Stimulated activated CD8-positive, alpha-beta memory T cell treated with anti-CD3 and anti-CD28 coated beads, Interleukin-12 subunit alpha, Interleukin-12 subunit beta, amount 100 ng/mL, for 1 hour (primary cell): Measurements from ENCODE around the gene TTLL9.

ENCODE experiments used
- DNase-seq: peaks from one replicate; pipeline ENCODE4 v3.0.0-alpha.2; 2020; ENCODE audit warnings: low read depth

TTLL9 gene

GRCh38 chr20:31879143-31879987, 8.9 kb downstream of the TTLL9 start:
- peak; percentile 55 for DNase-seq

GRCh38 chr20:31881945-31882344, 11.5 kb downstream of the TTLL9 start:
- no peak for DNase-seq

GRCh38 chr20:31883829-31884228, 13.4 kb downstream of the TTLL9 start:
- no peak for DNase-seq

GRCh38 chr20:31890646-31891045, 20.2 kb downstream of the TTLL9 start:
- DNase-seq: no peak

GRCh38 chr20:31894980-31895675, 24.7 kb downstream of the TTLL9 start:
- no peak for DNase-seq

- no peak for DNase-seq
Observed at GRCh38 chr20:31896049-31896448, 25.6 kb downstream of the TTLL9 start.

- DNase-seq: no peak
Observed at GRCh38 chr20:31897541-31897940, 27.1 kb downstream of the TTLL9 start.

GRCh38 chr20:31901615-31902014, 31.2 kb downstream of the TTLL9 start:
- DNase-seq: no peak

GRCh38 chr20:31903627-31904386, 33.4 kb downstream of the TTLL9 start:
- no peak for DNase-seq

GRCh38 chr20:31906001-31906400, 35.6 kb downstream of the TTLL9 start:
- no peak for DNase-seq

GRCh38 chr20:31907046-31907445, 36.6 kb downstream of the TTLL9 start:
- DNase-seq: no peak

- DNase-seq: no peak
Observed at GRCh38 chr20:31908016-31908415, 37.6 kb downstream of the TTLL9 start.

- DNase-seq: no peak
Observed at GRCh38 chr20:31908424-31908823, 38.0 kb downstream of the TTLL9 start.

GRCh38 chr20:31909253-31910070, 39.0 kb downstream of the TTLL9 start:
- no peak for DNase-seq

- DNase-seq: no peak
Observed at GRCh38 chr20:31910071-31910803, 39.8 kb downstream of the TTLL9 start.

- DNase-seq: no peak
Observed at GRCh38 chr20:31913431-31914157, 43.2 kb downstream of the TTLL9 start.

- DNase-seq: no peak
Observed at GRCh38 chr20:31914170-31914569, 43.7 kb downstream of the TTLL9 start.

GRCh38 chr20:31915491-31916280, 45.3 kb downstream of the TTLL9 start:
- no peak for DNase-seq

- no peak for DNase-seq
Observed at GRCh38 chr20:31916708-31917107, 46.3 kb downstream of the TTLL9 start.
